Heart left ventricle (tissue), 13 donors: ENCODE measurements around the gene COPS6.

Experiments used
- POLR2A ChIP-seq, 2 donors: fragments of 450-650 bp; IDR thresholded peaks; one replicate each; pipeline ENCODE4 v1.6.1; 2017; ENCODE audit warnings: antibody characterized with exemption in 2 of 2, mild to moderate bottlenecking in 2 of 2, moderate library complexity in 2 of 2
- TF ChIP-seq, protein P1 (sequence below), 12 donors: fragments of 200-600 bp; sonication (generic) in 4 of 12; IDR thresholded peaks; one replicate each; pipeline versions ENCODE4 v1.5.0 to v1.8.0; 2018 to 2022; ENCODE audit warnings: antibody characterized with exemption in 12 of 12, mild to moderate bottlenecking in 5 of 12
- donor health status: ischemic (EF 13 %, LVEDD 7.1; RV severe dilation, severe dysfunction).
- donor health status: DM: no; HTN: yes; CAD: no.
- donor health status: DM: no; HTN: no; CAD: no.
- donor health status: ischemic (EF 25% LVEDD 6.9; RV normal size, moderate dysfunction).
- donor health status: ischemic (EF 25% LVEDD 5.7; RV mildly dilated, moderate dysfunction).
- donor health status: ischemic (EF 35%, LVEDD 5.7; RV mildly dilated, moderate dysfunction).
- donor health status: nonischemic (EF 11% LVEDD 7.7; RV severe dilation, severe dysfunction).
- donor health status: DM: yes; HTN: yes; CAD: no.
- donor health status: PGD.
- donor health status: ischemic (EF 29% LVEDD 5.4; RV normal size, mild dysfunction).
- donor health status: nonischemic (EF 23%, LVEDD 6.1; RV moderate dilation, normal function).

DNA sequence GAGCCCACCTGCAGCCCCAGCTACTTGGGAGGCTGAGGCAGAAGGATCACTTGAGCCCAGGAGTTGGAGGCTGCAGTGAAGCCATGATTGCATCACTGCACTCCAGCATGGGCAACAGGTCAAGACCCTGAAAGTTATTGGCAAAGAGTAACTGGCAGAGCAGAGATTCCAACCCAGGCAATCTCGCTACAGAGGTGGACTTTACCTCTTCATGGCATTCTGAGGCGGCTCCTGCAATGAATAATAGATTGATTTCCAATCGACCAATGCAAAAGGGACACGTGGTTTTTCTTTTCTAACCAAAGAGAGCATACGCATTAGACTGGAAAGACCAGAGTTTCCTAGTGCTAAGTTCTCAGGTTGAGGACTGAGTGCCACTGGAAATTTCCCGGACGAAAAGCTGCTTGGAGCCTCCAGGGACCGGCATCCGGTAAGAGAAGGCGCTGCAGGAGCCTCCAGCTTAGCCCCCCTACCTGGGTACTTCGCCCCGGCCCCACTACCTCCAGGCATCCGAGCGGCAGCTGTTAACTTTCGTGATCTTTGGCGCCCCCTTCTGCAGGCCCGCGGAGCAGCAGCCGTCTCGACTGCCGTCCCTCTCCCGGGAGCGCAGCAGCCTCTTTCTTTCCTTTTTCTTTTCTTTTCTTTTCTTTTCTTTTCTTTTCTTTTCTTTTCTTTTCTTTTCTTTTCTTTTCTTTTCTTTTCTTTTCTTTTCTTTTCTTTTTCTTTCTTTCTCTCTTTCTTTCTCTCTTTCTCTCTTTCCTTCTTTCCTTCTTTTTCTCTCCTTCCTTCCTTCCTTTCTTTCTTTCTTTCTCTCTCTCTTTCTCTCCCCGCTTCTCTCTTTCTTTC is 42.1 kb downstream of the COPS6 start:
- TF ChIP-seq, protein P1, sequence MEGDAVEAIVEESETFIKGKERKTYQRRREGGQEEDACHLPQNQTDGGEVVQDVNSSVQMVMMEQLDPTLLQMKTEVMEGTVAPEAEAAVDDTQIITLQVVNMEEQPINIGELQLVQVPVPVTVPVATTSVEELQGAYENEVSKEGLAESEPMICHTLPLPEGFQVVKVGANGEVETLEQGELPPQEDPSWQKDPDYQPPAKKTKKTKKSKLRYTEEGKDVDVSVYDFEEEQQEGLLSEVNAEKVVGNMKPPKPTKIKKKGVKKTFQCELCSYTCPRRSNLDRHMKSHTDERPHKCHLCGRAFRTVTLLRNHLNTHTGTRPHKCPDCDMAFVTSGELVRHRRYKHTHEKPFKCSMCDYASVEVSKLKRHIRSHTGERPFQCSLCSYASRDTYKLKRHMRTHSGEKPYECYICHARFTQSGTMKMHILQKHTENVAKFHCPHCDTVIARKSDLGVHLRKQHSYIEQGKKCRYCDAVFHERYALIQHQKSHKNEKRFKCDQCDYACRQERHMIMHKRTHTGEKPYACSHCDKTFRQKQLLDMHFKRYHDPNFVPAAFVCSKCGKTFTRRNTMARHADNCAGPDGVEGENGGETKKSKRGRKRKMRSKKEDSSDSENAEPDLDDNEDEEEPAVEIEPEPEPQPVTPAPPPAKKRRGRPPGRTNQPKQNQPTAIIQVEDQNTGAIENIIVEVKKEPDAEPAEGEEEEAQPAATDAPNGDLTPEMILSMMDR (IDR thresholded peaks at IDR 0.05) = peak; percentile 75 to 96 (median 86)
- no peak for TF ChIP-seq POLR2A (IDR thresholded peaks at IDR 0.05)
